HEK293 (cell line): Measurements from ENCODE around the gene SRPK3.

ENCODE experiments used
- CTCF ChIA-PET: fragments of 350-600 bp; formaldehyde crosslinking; extraction: SDS; loops from one replicate; lab custom pipeline; 2021; ENCODE audit warnings: antibody characterized with exemption; lab: Yijun Ruan, JAX
- POLR2A ChIA-PET: fragments of 300-600 bp; formaldehyde crosslinking; extraction: SDS; loops from one replicate; lab custom pipeline; 2020; ENCODE audit warnings: antibody characterized with exemption, inconsistent platforms; lab: Yijun Ruan, JAX
- H3K27ac ChIP-seq: fragments of 200-500 bp; sonication (Bioruptor generic); 2 replicates; pipeline ENCODE4 v1.5.1; 2014; ENCODE audit warnings: low read depth, low read length, control low read depth, inconsistent platforms; ENCODE audit errors: extremely low read depth
- H3K36me3 ChIP-seq, 2 experiments: fragments of 200-500 bp in 1 of 2; sonication (Bioruptor generic) in 1 of 2; 1 replicate in 1 of 2; 2 replicates in 1 of 2; pipeline ENCODE4 v1.5.1; 2014 to 2017; ENCODE audit warnings: inconsistent platforms in 2 of 2, low read length in 2 of 2; ENCODE audit not compliant: control insufficient read depth in 2 of 2, insufficient read depth in 1 of 2
- H3K4me1 ChIP-seq: fragments of 200-500 bp; sonication (Bioruptor generic); 2 replicates; pipeline ENCODE4 v1.5.1; 2014; ENCODE audit warnings: mild to moderate bottlenecking, low read length, inconsistent platforms; ENCODE audit not compliant: control insufficient read depth, insufficient read depth
- H3K4me3 ChIP-seq: 2 replicates; pipeline ENCODE4 v1.5.1; 2011; ENCODE audit warnings: low read depth, mild to moderate bottlenecking, control low read depth, low read length, moderate library complexity
- H3K9me3 ChIP-seq: fragments of 200-500 bp; sonication (Bioruptor generic); 2 replicates; pipeline ENCODE4 v1.5.1; 2014; ENCODE audit warnings: low read depth, low read length, inconsistent platforms; ENCODE audit not compliant: control insufficient read depth, insufficient read depth
- BCL11A ChIP-seq: fragments of 450-650 bp; formaldehyde crosslinking; IDR thresholded peaks from 2 replicates; pipeline ENCODE4 v1.5.1; 2016; ENCODE audit warnings: low read depth, missing biosample characterization, missing genetic modification characterization
- GFI1B ChIP-seq: fragments of 450-650 bp; formaldehyde crosslinking; IDR thresholded peaks from 2 replicates; pipeline ENCODE4 v1.5.1; 2016; ENCODE audit warnings: missing biosample characterization, missing genetic modification characterization
- GLIS2 ChIP-seq: fragments of 450-650 bp; formaldehyde crosslinking; IDR thresholded peaks from 2 replicates; pipeline ENCODE4 v1.5.1; 2016; ENCODE audit warnings: missing biosample characterization, missing genetic modification characterization
- KLF10 ChIP-seq: fragments of 450-650 bp; IDR thresholded peaks from 2 replicates; pipeline ENCODE4 v1.5.1; 2018; ENCODE audit warnings: missing biosample characterization, mild to moderate bottlenecking, missing genetic modification characterization
- KLF17 ChIP-seq: fragments of 450-650 bp; formaldehyde crosslinking; IDR thresholded peaks from 2 replicates; pipeline ENCODE4 v1.5.1; 2016; ENCODE audit warnings: missing biosample characterization, missing genetic modification characterization
- KLF9 ChIP-seq: fragments of 450-650 bp; formaldehyde crosslinking; IDR thresholded peaks from 2 replicates; pipeline ENCODE4 v1.5.1; 2016; ENCODE audit warnings: missing biosample characterization, missing genetic modification characterization, low read depth
- MYNN ChIP-seq: fragments of 450-650 bp; formaldehyde crosslinking; IDR thresholded peaks from 2 replicates; pipeline ENCODE4 v1.5.1; 2016; ENCODE audit warnings: missing biosample characterization, missing genetic modification characterization, borderline replicate concordance
- REPIN1 ChIP-seq: fragments of 450-650 bp; formaldehyde crosslinking; IDR thresholded peaks from 2 replicates; pipeline ENCODE4 v1.5.1; 2017; ENCODE audit warnings: missing biosample characterization, missing genetic modification characterization, low read depth
- WT1 ChIP-seq: fragments of 450-650 bp; formaldehyde crosslinking; IDR thresholded peaks from 2 replicates; pipeline ENCODE4 v1.5.1; 2016; ENCODE audit warnings: missing biosample characterization, missing genetic modification characterization
- ZBTB20 ChIP-seq: fragments of 450-650 bp; formaldehyde crosslinking; IDR thresholded peaks from 2 replicates; pipeline ENCODE4 v1.5.1; 2016; ENCODE audit warnings: missing biosample characterization, missing genetic modification characterization
- ZFHX2 ChIP-seq: fragments of 450-650 bp; formaldehyde crosslinking; conservative IDR thresholded peaks from 2 replicates; pipeline ENCODE4 v1.5.1; 2016; ENCODE audit warnings: missing biosample characterization, missing genetic modification characterization
- ZNF157 ChIP-seq: fragments of 450-650 bp; formaldehyde crosslinking; IDR thresholded peaks from 2 replicates; pipeline ENCODE4 v1.5.1; 2016; ENCODE audit warnings: missing biosample characterization, missing genetic modification characterization
- ZNF16 ChIP-seq: fragments of 450-650 bp; formaldehyde crosslinking; IDR thresholded peaks from 2 replicates; pipeline ENCODE4 v1.5.1; 2016; ENCODE audit warnings: low read depth, missing biosample characterization, missing genetic modification characterization
- ZNF214 ChIP-seq: fragments of 450-650 bp; formaldehyde crosslinking; IDR thresholded peaks from 2 replicates; pipeline ENCODE4 v1.5.1; 2017; ENCODE audit warnings: missing biosample characterization, mild to moderate bottlenecking, missing genetic modification characterization, borderline replicate concordance
- ZNF248 ChIP-seq: fragments of 450-650 bp; formaldehyde crosslinking; IDR thresholded peaks from 2 replicates; pipeline ENCODE4 v1.5.1; 2017; ENCODE audit warnings: missing biosample characterization, missing genetic modification characterization
- ZNF280D ChIP-seq: fragments of 450-650 bp; formaldehyde crosslinking; IDR thresholded peaks from 2 replicates; pipeline ENCODE4 v1.5.1; 2016; ENCODE audit warnings: missing biosample characterization, missing genetic modification characterization
- ZNF311 ChIP-seq: fragments of 450-650 bp; formaldehyde crosslinking; IDR thresholded peaks from 2 replicates; pipeline ENCODE4 v1.5.1; 2017; ENCODE audit warnings: missing biosample characterization, missing genetic modification characterization, borderline replicate concordance
- ZNF335 ChIP-seq: fragments of 450-650 bp; formaldehyde crosslinking; conservative IDR thresholded peaks from 2 replicates; pipeline ENCODE4 v1.5.1; 2016; ENCODE audit warnings: missing biosample characterization, missing genetic modification characterization
- ZNF416 ChIP-seq: fragments of 450-650 bp; formaldehyde crosslinking; IDR thresholded peaks from 2 replicates; pipeline ENCODE4 v1.5.1; 2016; ENCODE audit warnings: missing biosample characterization, missing genetic modification characterization
- ZNF426 ChIP-seq: fragments of 450-650 bp; formaldehyde crosslinking; IDR thresholded peaks from 2 replicates; pipeline ENCODE4 v1.5.1; 2017; ENCODE audit warnings: missing biosample characterization, missing genetic modification characterization, mild to moderate bottlenecking, inconsistent platforms, moderate library complexity
- ZNF521 ChIP-seq: fragments of 450-650 bp; formaldehyde crosslinking; IDR thresholded peaks from 2 replicates; pipeline ENCODE4 v1.5.1; 2017; ENCODE audit warnings: missing biosample characterization, mild to moderate bottlenecking, missing genetic modification characterization
- ZNF529 ChIP-seq: fragments of 450-650 bp; formaldehyde crosslinking; IDR thresholded peaks from 2 replicates; pipeline ENCODE4 v1.5.1; 2017; ENCODE audit warnings: missing genetic modification characterization, missing biosample characterization; ENCODE audit not compliant: insufficient replicate concordance
- ZNF585B ChIP-seq: fragments of 450-650 bp; formaldehyde crosslinking; IDR thresholded peaks from 2 replicates; pipeline ENCODE4 v1.5.1; 2016; ENCODE audit warnings: missing biosample characterization, missing genetic modification characterization
- ZNF596 ChIP-seq: fragments of 450-650 bp; IDR thresholded peaks from 2 replicates; pipeline ENCODE4 v1.5.0; 2018; ENCODE audit warnings: missing biosample characterization, mild to moderate bottlenecking, missing genetic modification characterization, moderate library complexity
- ZNF658 ChIP-seq: fragments of 450-650 bp; formaldehyde crosslinking; IDR thresholded peaks from 2 replicates; pipeline ENCODE4; 2016; ENCODE audit warnings: missing biosample characterization, missing genetic modification characterization
- ZNF768 ChIP-seq: fragments of 450-650 bp; formaldehyde crosslinking; IDR thresholded peaks from 2 replicates; pipeline ENCODE4 v1.5.1; 2018; ENCODE audit warnings: missing biosample characterization, mild to moderate bottlenecking, missing genetic modification characterization
- ZNF792 ChIP-seq: fragments of 450-650 bp; formaldehyde crosslinking; IDR thresholded peaks from 2 replicates; pipeline ENCODE4 v1.5.1; 2016; ENCODE audit warnings: missing biosample characterization, missing genetic modification characterization
- ZSCAN5A ChIP-seq: fragments of 450-650 bp; formaldehyde crosslinking; IDR thresholded peaks from 2 replicates; pipeline ENCODE4 v1.5.1; 2016; ENCODE audit warnings: missing biosample characterization, missing genetic modification characterization
- ZXDB ChIP-seq: fragments of 450-650 bp; formaldehyde crosslinking; IDR thresholded peaks from 2 replicates; pipeline ENCODE4 v1.5.1; 2016; ENCODE audit warnings: missing biosample characterization, missing genetic modification characterization

Gene SRPK3

GRCh38 chrX:153819384-153820040 lies 38.7 kb downstream of the SRPK3 start:
- ChIA-PET CTCF (interaction anchor here (0.6 to 1.8 kb wide), 3 partner anchors 111 to 210 kb away, joined by 3 to 6 read pairs (median 3); no protein-coding TSS in a partner anchor), POLR2A (interaction anchor here (1.0 to 2.1 kb wide), 6 partner anchors 8 to 152 kb away, joined by 3 to 12 read pairs (median 3); partner anchors contain the start of genes HCFC1, IDH3G and SSR4)
- TF ChIP-seq ZBTB20 (tag by site-specific recombination) (peak; percentile 75), KLF9 (tag by site-specific recombination) (no peak), ZNF529 (no peak), ZNF792 (tag by site-specific recombination) (no peak), ZNF426 (tag by site-specific recombination) (no peak), ZFHX2 (tag by site-specific recombination) (no peak), KLF10 (no peak), ZSCAN5A (tag by site-specific recombination) (0 out of 2 replicates have a peak, but pooled peaks have one; percentile 1), GLIS2 (tag by site-specific recombination) (peak; percentile 43), ZNF311 (tag by site-specific recombination) (no peak), ZNF585B (tag by site-specific recombination) (no peak), ZNF416 (tag by site-specific recombination) (no peak)
- TF ChIP-seq, all 188 proteins: peak for 3
- no peak overlapping the region for H3K27ac ChIP-seq
- no peaks in the 10 kb centered on the region for H3K9me3 ChIP-seq
- H3K4me3 ChIP-seq, result peak overlapping the region; percentile 27
- no peaks in the 10 kb centered on the region for H3K36me3 ChIP-seq
- H3K4me1 ChIP-seq, result no peaks in the 10 kb centered on the region

GRCh38 chrX:153820601-153821000 lies 39.8 kb downstream of the SRPK3 start:
- Histone ChIP-seq H3K9me3 (no peaks in the 10 kb centered on the region), H3K36me3 (no peaks in the 10 kb centered on the region), H3K4me3 (no peak overlapping the region), H3K4me1 (no peaks in the 10 kb centered on the region), H3K27ac (no peak overlapping the region)
- TF ChIP-seq ZNF596 (tag by site-specific recombination) (no peak), WT1 (tag by site-specific recombination) (no peak), ZNF521 (tag by site-specific recombination) (no peak), GFI1B (tag by site-specific recombination) (no peak), ZNF280D (tag by site-specific recombination) (no peak), REPIN1 (no peak), ZNF157 (tag by site-specific recombination) (no peak), ZXDB (no peak), ZNF658 (tag by site-specific recombination) (no peak), ZNF768 (tag by site-specific recombination) (no peak), KLF17 (no peak), MYNN (tag by site-specific recombination) (no peak), BCL11A (tag by site-specific recombination) (no peak), ZNF248 (tag by site-specific recombination) (no peak), ZNF335 (tag by site-specific recombination) (no peak), ZNF214 (tag by site-specific recombination) (no peak), ZNF16 (tag by site-specific recombination) (no peak)
- ChIA-PET CTCF (interaction anchor here (0.6 to 0.7 kb wide), 4 partner anchors 58 to 112 kb away, joined by 3 to 4 read pairs (median 3); no protein-coding TSS in a partner anchor), POLR2A (interaction anchor here (0.7 kb wide), 1 partner anchor 108 kb away, joined by 3 read pairs; no protein-coding TSS in a partner anchor)
